ENCODE measurements around the gene RAPGEF3. TPM values are rescaled to one million over a fixed set of nuclear protein-coding genes. Genes with fewer than 3 reads are reported as not detected.

The RAPGEF3 gene
- total and polyA plus RNA-seq, 9 of the 15 experiments (the other 6 are each of a cell fraction or from before 2014, with no cell fraction given) = 0.03 to 0.78 (median 0.37) TPM; not detected in 1

GRCh38 chr12:47773858-47774580, 15.3 kb upstream of the RAPGEF3 start (continued):
- TF ChIP-seq, protein P1, sequence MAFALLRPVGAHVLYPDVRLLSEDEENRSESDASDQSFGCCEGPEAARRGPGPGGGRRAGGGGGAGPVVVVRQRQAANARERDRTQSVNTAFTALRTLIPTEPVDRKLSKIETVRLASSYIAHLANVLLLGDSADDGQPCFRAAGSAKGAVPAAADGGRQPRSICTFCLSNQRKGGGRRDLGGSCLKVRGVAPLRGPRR (CRISPR knock-in tag; IDR thresholded peaks at IDR 0.05) = no peak
- peak; percentile 9; the same call in 1 of the 2 replicates for TF ChIP-seq EP400 (IDR thresholded peaks at IDR 0.05)
- TF ChIP-seq, protein P2, sequence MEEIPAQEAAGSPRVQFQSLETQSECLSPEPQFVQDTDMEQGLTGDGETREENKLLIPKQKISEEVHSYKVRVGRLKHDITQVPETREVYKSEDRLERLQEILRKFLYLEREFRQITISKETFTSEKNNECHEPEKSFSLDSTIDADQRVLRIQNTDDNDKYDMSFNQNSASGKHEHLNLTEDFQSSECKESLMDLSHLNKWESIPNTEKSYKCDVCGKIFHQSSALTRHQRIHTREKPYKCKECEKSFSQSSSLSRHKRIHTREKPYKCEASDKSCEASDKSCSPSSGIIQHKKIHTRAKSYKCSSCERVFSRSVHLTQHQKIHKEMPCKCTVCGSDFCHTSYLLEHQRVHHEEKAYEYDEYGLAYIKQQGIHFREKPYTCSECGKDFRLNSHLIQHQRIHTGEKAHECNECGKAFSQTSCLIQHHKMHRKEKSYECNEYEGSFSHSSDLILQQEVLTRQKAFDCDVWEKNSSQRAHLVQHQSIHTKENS (CRISPR knock-in tag; IDR thresholded peaks at IDR 0.05) = no peak
- no peak for TF ChIP-seq HNRNPH1 (optimal IDR thresholded peaks at IDR 0.05; ENCODE audit: low read depth, low read length)
- peak; percentile 20 for TF ChIP-seq TBP (optimal IDR thresholded peaks at IDR 0.05; ENCODE audit: low read depth, low read length)
- no peak for TF ChIP-seq ETV6 (IDR thresholded peaks at IDR 0.05; ENCODE audit: borderline replicate concordance in 1 of 2, low read depth in 2 of 2, low read length in 1 of 2)
- TF ChIP-seq ETV6 (CRISPR knock-in tag; IDR thresholded peaks at IDR 0.05; ENCODE audit: borderline replicate concordance) = no peak
- TF ChIP-seq ZNF232 (CRISPR knock-in tag; IDR thresholded peaks at IDR 0.05) = no peak
- TF ChIP-seq, protein P3, sequence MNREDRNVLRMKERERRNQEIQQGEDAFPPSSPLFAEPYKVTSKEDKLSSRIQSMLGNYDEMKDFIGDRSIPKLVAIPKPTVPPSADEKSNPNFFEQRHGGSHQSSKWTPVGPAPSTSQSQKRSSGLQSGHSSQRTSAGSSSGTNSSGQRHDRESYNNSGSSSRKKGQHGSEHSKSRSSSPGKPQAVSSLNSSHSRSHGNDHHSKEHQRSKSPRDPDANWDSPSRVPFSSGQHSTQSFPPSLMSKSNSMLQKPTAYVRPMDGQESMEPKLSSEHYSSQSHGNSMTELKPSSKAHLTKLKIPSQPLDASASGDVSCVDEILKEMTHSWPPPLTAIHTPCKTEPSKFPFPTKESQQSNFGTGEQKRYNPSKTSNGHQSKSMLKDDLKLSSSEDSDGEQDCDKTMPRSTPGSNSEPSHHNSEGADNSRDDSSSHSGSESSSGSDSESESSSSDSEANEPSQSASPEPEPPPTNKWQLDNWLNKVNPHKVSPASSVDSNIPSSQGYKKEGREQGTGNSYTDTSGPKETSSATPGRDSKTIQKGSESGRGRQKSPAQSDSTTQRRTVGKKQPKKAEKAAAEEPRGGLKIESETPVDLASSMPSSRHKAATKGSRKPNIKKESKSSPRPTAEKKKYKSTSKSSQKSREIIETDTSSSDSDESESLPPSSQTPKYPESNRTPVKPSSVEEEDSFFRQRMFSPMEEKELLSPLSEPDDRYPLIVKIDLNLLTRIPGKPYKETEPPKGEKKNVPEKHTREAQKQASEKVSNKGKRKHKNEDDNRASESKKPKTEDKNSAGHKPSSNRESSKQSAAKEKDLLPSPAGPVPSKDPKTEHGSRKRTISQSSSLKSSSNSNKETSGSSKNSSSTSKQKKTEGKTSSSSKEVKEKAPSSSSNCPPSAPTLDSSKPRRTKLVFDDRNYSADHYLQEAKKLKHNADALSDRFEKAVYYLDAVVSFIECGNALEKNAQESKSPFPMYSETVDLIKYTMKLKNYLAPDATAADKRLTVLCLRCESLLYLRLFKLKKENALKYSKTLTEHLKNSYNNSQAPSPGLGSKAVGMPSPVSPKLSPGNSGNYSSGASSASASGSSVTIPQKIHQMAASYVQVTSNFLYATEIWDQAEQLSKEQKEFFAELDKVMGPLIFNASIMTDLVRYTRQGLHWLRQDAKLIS (CRISPR knock-in tag; IDR thresholded peaks at IDR 0.05) = 0 out of 2 replicates have a peak, but pooled peaks have one; percentile 47
- TF ChIP-seq SMAD1 (IDR thresholded peaks at IDR 0.05; ENCODE audit: low read depth, low read length, partially characterized antibody) = no peak
- no peak for TF ChIP-seq SIN3B (IDR thresholded peaks at IDR 0.05; ENCODE audit: low read depth)
- no peak for TF ChIP-seq STAT5A (IDR thresholded peaks at IDR 0.05; ENCODE audit: borderline replicate concordance, low read length)
- no peak for TF ChIP-seq TAF7 (tag; IDR thresholded peaks at IDR 0.05)
- no peak for TF ChIP-seq PCBP2 (IDR thresholded peaks at IDR 0.05; ENCODE audit: low read depth, low read length, poor library complexity, severe bottlenecking)
- TF ChIP-seq UBTF (IDR thresholded peaks at IDR 0.05; ENCODE audit: borderline replicate concordance in 1 of 2, low read depth in 2 of 2, low read length in 2 of 2) = peak; percentile 23 to 59; a peak in 1 of 4 replicates
- TF ChIP-seq CHD4 (IDR thresholded peaks at IDR 0.05; ENCODE audit: insufficient read depth, insufficient replicate concordance, low read depth, low read length, poor library complexity, severe bottlenecking) = peak; percentile 80
- TF ChIP-seq ZFP30 (CRISPR knock-in tag; IDR thresholded peaks at IDR 0.05; ENCODE audit: borderline replicate concordance) = no peak
- 0 out of 2 replicates have a peak, but pooled peaks have one; percentile 37 for TF ChIP-seq HDGF (IDR thresholded peaks at IDR 0.05)
- no peak for TF ChIP-seq ZNF354B (CRISPR knock-in tag; IDR thresholded peaks at IDR 0.05)
